ENCODE data around the gene CPEB4. TPM values are rescaled to one million over a fixed set of nuclear protein-coding genes. Genes with fewer than 3 reads are reported as not detected.

The CPEB4 gene
- total RNA-seq, 1 experiment from 2014 or later, result 11.1 TPM

- POLR2A ChIA-PET, result no interaction called here
- CTCF ChIA-PET, result no interaction called here
- Histone ChIP-seq H3K4me2 (ENCODE audit: low read length) (peak overlapping the region; percentile 22), H3K27me3 (ENCODE audit: insufficient read depth, low read length) (no peaks in the 10 kb centered on the region), H3K4me1 (ENCODE audit: control insufficient read depth in 1 of 2, insufficient read depth in 2 of 2, low read length in 2 of 2) (peaks cover 3 to 24% of the 10 kb centered on the region in 2 experiments; a peak in 3 of 4 replicates), H3K9me2 (ENCODE audit: insufficient read depth) (no peaks in the 10 kb centered on the region), H3K27ac (ENCODE audit: low read depth, low read length) (no peak overlapping the region), H2AFZ (ENCODE audit: low read depth, low read length, poor library complexity, severe bottlenecking) (no peak overlapping the region), H3K79me2 (ENCODE audit: insufficient read depth, low read length) (no peaks in the 10 kb centered on the region), H4K20me1 (ENCODE audit: insufficient read depth) (no peaks in the 10 kb centered on the region), H3K4me3 (replicated peaks in 1 of 2; ENCODE audit: low read depth in 1 of 2, low read length in 2 of 2) (no peak overlapping the region), H3K36me3 (ENCODE audit: control insufficient read depth in 1 of 2, insufficient read depth in 2 of 2, low read length in 2 of 2) (no peaks in the 10 kb centered on the region), H3K9ac (ENCODE audit: low read length) (no peak overlapping the region), H3K9me3 (ENCODE audit: control insufficient read depth in 1 of 2, insufficient read depth in 1 of 2, low read depth in 1 of 2, low read length in 2 of 2) (no peaks in the 10 kb centered on the region)
- intact Hi-C loops (cut with micrococcal nuclease), result no loop called here
- ATAC-seq (no peak), DNase-seq (ENCODE audit: low read depth, low spot score) (no peak)
- RAD21 ChIA-PET (ENCODE audit: low non-redundant PET in 1 of 2, low total read pairs in 2 of 2, uncharacterized antibody in 2 of 2, unreplicated experiment in 2 of 2), result no interaction called here
- no TSS peak for BruUV-seq (replicated peaks)
- TF ChIP-seq MAX (IDR thresholded peaks at IDR 0.05) (no peak), ATF3 (IDR thresholded peaks at IDR 0.05) (no peak), ZFX (IDR thresholded peaks at IDR 0.05) (no peak), SP1 (IDR thresholded peaks at IDR 0.05; ENCODE audit: low read depth) (no peak)
These were observed 31.3 kb downstream of the CPEB4 start for GRCh38 chr5:173919443-173919842.

GRCh38 chr5:173920024-173920753, 32.0 kb downstream of the CPEB4 start:
- intact Hi-C loops (cut with micrococcal nuclease), result no loop called here
- Histone ChIP-seq H3K27me3 (ENCODE audit: insufficient read depth, low read length) (no peaks in the 10 kb centered on the region), H3K9me3 (ENCODE audit: control insufficient read depth in 1 of 2, insufficient read depth in 1 of 2, low read depth in 1 of 2, low read length in 2 of 2) (no peaks in the 10 kb centered on the region), H4K20me1 (ENCODE audit: insufficient read depth) (no peaks in the 10 kb centered on the region), H3K9ac (ENCODE audit: low read length) (no peak overlapping the region), H3K4me1 (ENCODE audit: control insufficient read depth in 1 of 2, insufficient read depth in 2 of 2, low read length in 2 of 2) (peaks cover 3 to 24% of the 10 kb centered on the region in 2 experiments; a peak in 3 of 4 replicates), H3K9me2 (ENCODE audit: insufficient read depth) (no peaks in the 10 kb centered on the region), H3K27ac (ENCODE audit: low read depth, low read length) (no peak overlapping the region), H3K4me3 (replicated peaks in 1 of 2; ENCODE audit: low read depth in 1 of 2, low read length in 2 of 2) (no peak overlapping the region), H2AFZ (ENCODE audit: low read depth, low read length, poor library complexity, severe bottlenecking) (no peak overlapping the region), H3K4me2 (ENCODE audit: low read length) (no peak overlapping the region), H3K79me2 (ENCODE audit: insufficient read depth, low read length) (no peaks in the 10 kb centered on the region), H3K36me3 (ENCODE audit: control insufficient read depth in 1 of 2, insufficient read depth in 2 of 2, low read length in 2 of 2) (no peaks in the 10 kb centered on the region)
- CTCF ChIA-PET, result no interaction called here
- RAD21 ChIA-PET (ENCODE audit: low non-redundant PET in 1 of 2, low total read pairs in 2 of 2, uncharacterized antibody in 2 of 2, unreplicated experiment in 2 of 2), result no interaction called here
- POLR2A ChIA-PET, result no interaction called here
- DNase-seq (ENCODE audit: low read depth, low spot score) (no peak), ATAC-seq (no peak)
- BruUV-seq (replicated peaks), result no TSS peak
- TF ChIP-seq CTCF (IDR thresholded peaks at IDR 0.05 in 2 of 3, conservative IDR thresholded peaks at IDR 0.05 in 1 of 3; ENCODE audit: borderline replicate concordance in 1 of 3, insufficient read depth in 1 of 3, low read depth in 2 of 3, low read length in 2 of 3) (0 out of 6 replicates have a peak, but pooled peaks of 1 of the 3 experiments have one; percentile 9), EZH2 (IDR thresholded peaks at IDR 0.05) (no peak), POLR2AphosphoS5 (IDR thresholded peaks at IDR 0.05; ENCODE audit: low read depth, low read length) (no peak), SP1 (IDR thresholded peaks at IDR 0.05; ENCODE audit: low read depth) (no peak)
